ENCODE results near the gene HOXC4. TPM values are rescaled to one million over a fixed set of nuclear protein-coding genes. Genes with fewer than 3 reads are reported as not detected.

Gene HOXC4
- total and polyA plus RNA-seq, 4 donors: 0.02 TPM; not detected in 3

DNA sequence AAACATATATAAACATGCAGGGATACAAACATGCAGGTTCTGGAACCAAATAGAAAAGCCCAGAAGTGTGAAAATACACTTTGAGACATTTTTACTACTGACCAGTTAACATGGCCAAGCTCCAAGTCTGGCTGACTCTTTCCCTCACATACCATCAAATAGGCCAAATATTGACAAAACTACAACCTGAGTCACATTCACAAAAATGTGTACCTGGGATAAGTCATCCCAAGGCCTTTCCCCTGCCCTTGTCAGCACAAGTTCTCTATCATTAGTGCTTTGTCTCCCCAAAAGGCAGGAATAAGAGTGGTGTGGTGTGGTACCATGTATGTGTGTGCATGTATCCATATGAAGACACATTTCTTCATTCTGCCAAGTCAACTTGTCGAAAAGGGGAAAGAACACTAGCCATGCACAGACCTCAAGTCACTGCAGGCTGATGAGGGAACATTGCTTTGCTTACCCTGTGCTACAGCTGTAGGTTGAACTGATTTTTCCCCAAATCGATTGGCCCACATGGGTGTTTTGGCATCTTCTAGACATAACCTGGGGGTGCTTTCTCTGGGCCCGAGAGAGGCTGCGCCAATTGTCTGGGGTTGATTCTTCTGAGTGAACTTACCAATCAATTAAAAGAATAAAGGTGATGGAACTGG, 14.9 kb downstream of the HOXC4 start (continued):
- no peak for TF ChIP-seq ATF3 (IDR thresholded peaks at IDR 0.05)
- TF ChIP-seq JUND (IDR thresholded peaks at IDR 0.05): no peak
- no peak for TF ChIP-seq NR2F2 (IDR thresholded peaks at IDR 0.05)
- no peak for TF ChIP-seq TAF1 (conservative IDR thresholded peaks at IDR 0.05)
- TF ChIP-seq EGR1 (IDR thresholded peaks at IDR 0.05; ENCODE audit: low read depth in 2 of 2): no peak
- TF ChIP-seq YY1 (IDR thresholded peaks at IDR 0.05): no peak

DNA sequence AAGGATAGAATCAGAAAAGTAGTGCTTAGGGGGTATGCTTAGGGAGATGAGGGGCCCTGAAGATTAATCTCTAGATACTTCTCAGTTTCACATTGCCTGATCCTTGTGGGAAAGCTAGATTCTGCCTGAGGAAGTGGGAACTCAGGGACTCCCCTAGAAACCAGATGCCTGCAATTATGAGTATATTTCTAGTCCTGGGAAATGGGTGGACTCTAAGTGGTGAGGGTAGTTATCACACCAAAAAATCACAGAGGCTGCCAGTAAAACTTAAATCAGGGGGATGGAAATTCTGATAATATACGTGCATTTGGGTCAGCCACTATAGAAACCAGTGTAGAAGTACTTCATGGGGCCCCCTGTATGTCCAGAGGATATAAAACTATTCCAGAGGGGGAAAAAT, 18.3 kb downstream of the HOXC4 start:
- H3K4me1 ChIP-seq (ENCODE audit: control insufficient read depth in 4 of 4, insufficient read depth in 4 of 4, low read length in 3 of 4): no peaks in the 10 kb centered on the region
- peaks cover 0 to 9% (median 2%) of the 10 kb centered on the region in 4 donors for H3K27me3 ChIP-seq (ENCODE audit: control insufficient read depth in 4 of 4, insufficient read depth in 4 of 4, low read length in 3 of 4)
- H3K27ac ChIP-seq (ENCODE audit: low read depth in 1 of 2, low read length in 2 of 2): no peak overlapping the region
- DNase-seq (ENCODE audit: low spot score): no peak
- H3K4me3 ChIP-seq (ENCODE audit: low read depth in 1 of 3, low read length in 3 of 3): no peak overlapping the region
- no peaks in the 10 kb centered on the region for H3K9me3 ChIP-seq (ENCODE audit: control insufficient read depth in 4 of 4, low read length in 3 of 4)
- no peak overlapping the region for H3K9ac ChIP-seq (ENCODE audit: low read depth in 1 of 2, low read length in 2 of 2)
- no peaks in the 10 kb centered on the region for H3K36me3 ChIP-seq (ENCODE audit: control insufficient read depth in 4 of 4, insufficient read depth in 3 of 4, low read depth in 1 of 4, low read length in 3 of 4)
- TF ChIP-seq ZBTB33 (IDR thresholded peaks at IDR 0.05) (no peak), MAX (IDR thresholded peaks at IDR 0.05) (no peak), REST (IDR thresholded peaks at IDR 0.05) (no peak), HNF4G (IDR thresholded peaks at IDR 0.05) (no peak), SP1 (IDR thresholded peaks at IDR 0.05) (no peak), TAF1 (conservative IDR thresholded peaks at IDR 0.05) (no peak), FOXA2 (IDR thresholded peaks at IDR 0.05) (no peak), NR2F2 (IDR thresholded peaks at IDR 0.05) (no peak), EGR1 (IDR thresholded peaks at IDR 0.05; ENCODE audit: low read depth in 2 of 2) (no peak), YY1 (IDR thresholded peaks at IDR 0.05) (no peak), HNF4A (conservative IDR thresholded peaks at IDR 0.05) (no peak), ATF3 (IDR thresholded peaks at IDR 0.05) (no peak), JUND (IDR thresholded peaks at IDR 0.05) (no peak), RAD21 (IDR thresholded peaks at IDR 0.05) (no peak), GABPA (IDR thresholded peaks at IDR 0.05 in 1 of 2, conservative IDR thresholded peaks at IDR 0.05 in 1 of 2) (no peak), FOXA1 (IDR thresholded peaks at IDR 0.05) (no peak), RXRA (IDR thresholded peaks at IDR 0.05) (no peak)
- TF ChIP-seq, protein P1, sequence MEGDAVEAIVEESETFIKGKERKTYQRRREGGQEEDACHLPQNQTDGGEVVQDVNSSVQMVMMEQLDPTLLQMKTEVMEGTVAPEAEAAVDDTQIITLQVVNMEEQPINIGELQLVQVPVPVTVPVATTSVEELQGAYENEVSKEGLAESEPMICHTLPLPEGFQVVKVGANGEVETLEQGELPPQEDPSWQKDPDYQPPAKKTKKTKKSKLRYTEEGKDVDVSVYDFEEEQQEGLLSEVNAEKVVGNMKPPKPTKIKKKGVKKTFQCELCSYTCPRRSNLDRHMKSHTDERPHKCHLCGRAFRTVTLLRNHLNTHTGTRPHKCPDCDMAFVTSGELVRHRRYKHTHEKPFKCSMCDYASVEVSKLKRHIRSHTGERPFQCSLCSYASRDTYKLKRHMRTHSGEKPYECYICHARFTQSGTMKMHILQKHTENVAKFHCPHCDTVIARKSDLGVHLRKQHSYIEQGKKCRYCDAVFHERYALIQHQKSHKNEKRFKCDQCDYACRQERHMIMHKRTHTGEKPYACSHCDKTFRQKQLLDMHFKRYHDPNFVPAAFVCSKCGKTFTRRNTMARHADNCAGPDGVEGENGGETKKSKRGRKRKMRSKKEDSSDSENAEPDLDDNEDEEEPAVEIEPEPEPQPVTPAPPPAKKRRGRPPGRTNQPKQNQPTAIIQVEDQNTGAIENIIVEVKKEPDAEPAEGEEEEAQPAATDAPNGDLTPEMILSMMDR (IDR thresholded peaks at IDR 0.05; ENCODE audit: low read depth, low read length, missing input control): no peak
- 33% methylated on average over 1 of the region's 1 CpG for WGBS
